ENCODE measurements around the gene CHRNA10.

The CHRNA10 gene

DNA sequence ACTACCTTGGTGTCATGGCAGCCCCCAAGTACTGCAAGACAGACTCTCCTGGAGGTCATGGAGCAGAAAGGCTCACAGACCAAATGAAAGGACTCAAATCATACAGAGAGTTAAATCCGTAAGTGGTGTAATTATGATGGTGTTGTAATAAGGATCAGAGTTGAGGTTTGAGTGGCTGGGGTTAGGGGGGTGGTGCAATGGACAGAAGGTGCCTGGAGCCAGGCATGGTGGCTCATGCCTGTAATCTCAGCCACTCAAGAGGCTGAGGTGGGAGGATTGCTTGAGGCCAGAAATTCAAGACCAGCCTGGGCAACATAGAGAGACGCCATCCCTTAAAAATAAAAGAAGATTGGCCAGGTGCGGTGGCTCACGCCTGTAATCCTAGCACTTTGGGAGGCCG is 48.1 kb downstream of the CHRNA10 start:
- DNase-seq (ENCODE audit: low read depth) = no peak
- no peak overlapping the region for H3K4me3 ChIP-seq (ENCODE audit: low read depth, low read length)
- TF ChIP-seq, protein P1, sequence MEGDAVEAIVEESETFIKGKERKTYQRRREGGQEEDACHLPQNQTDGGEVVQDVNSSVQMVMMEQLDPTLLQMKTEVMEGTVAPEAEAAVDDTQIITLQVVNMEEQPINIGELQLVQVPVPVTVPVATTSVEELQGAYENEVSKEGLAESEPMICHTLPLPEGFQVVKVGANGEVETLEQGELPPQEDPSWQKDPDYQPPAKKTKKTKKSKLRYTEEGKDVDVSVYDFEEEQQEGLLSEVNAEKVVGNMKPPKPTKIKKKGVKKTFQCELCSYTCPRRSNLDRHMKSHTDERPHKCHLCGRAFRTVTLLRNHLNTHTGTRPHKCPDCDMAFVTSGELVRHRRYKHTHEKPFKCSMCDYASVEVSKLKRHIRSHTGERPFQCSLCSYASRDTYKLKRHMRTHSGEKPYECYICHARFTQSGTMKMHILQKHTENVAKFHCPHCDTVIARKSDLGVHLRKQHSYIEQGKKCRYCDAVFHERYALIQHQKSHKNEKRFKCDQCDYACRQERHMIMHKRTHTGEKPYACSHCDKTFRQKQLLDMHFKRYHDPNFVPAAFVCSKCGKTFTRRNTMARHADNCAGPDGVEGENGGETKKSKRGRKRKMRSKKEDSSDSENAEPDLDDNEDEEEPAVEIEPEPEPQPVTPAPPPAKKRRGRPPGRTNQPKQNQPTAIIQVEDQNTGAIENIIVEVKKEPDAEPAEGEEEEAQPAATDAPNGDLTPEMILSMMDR (IDR thresholded peaks at IDR 0.05; ENCODE audit: insufficient read depth, low read depth, low read length, missing control alignments) = no peak

DNA sequence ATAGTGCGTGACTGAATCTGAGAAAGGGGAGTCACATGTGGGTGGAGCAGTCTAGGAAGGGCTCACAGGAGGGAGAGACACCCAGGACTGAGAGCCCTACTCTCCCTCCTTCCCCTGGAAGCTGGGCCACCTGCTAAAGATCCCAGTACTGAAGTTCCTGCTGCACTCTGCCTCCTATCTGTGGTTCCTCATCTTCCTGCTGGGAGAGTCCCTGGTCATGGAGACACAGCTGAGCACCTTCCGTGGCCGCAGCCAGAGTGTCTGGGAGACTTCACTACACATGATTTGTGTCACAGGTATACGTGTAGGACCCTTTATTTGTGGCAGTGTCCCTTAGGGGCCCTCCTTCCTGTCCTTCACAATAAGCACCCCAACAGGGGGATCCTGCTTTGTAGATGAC is 48.7 kb downstream of the CHRNA10 start:
- DNase-seq (ENCODE audit: low read depth) = no peak
- no peak overlapping the region for H3K4me3 ChIP-seq (ENCODE audit: low read depth, low read length)
- TF ChIP-seq, protein P1 (IDR thresholded peaks at IDR 0.05; ENCODE audit: insufficient read depth, low read depth, low read length, missing control alignments) = no peak

DNA sequence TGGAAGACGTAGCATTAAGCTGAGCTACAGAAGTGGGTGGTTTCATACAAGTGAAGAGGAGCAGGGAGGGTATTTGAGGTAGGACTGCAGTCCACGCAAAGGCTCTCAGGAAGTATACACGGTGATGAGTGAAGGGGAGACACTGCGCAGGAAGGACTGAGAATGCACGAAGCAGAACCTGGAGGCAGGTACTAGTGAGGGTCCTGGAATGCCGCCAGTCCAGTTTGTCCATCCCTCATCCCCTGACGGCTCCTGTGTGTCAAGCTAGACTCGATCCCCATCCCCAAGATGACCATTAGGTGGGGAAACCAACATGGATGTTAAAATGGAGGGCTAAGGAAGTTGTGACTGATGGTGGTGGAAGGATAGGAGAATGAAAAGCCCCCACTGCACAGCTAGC is 53.2 kb downstream of the CHRNA10 start:
- no peak overlapping the region for H3K4me3 ChIP-seq (ENCODE audit: low read depth, low read length)
- TF ChIP-seq, protein P1 (IDR thresholded peaks at IDR 0.05; ENCODE audit: insufficient read depth, low read depth, low read length, missing control alignments) = no peak
- DNase-seq (ENCODE audit: low read depth) = no peak

DNA sequence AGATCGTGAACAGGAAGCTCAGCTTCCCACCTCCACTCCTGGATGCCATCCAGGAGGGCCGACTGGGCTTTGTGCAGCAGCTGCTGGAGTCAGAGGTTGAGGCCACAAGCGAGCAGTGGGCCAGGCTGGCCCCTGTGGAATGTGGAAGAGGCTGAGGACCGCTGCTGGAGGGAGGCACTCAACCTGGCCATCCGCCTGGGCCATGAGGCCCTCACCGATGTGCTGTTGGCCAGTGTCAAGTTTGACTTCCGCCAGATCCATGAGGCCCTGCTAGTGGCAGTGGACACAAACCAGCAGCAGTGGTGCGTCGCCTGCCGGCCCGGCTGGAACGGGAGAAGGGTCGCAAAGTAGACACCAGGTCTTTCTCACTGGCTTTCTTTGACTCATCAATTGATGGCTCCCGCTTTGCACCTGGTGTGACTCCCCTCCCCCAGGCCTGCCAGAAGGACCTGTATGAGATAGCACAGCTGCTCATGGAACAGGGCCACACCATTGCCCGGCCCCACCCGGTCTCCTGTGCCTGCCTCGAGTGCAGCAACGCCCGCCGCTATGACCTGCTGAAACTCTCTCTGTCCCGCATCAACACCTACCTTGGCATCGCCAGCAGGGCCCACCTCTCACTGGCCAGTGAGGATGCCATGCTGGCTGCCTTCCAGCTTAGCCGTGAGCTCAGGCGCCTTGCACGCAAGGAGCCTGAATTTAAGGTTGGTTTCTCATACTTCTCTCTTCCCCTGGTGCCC is 54.3 kb downstream of the CHRNA10 start:
- no peak overlapping the region for H3K4me3 ChIP-seq (ENCODE audit: low read depth, low read length)
- no peak for DNase-seq (ENCODE audit: low read depth)
- TF ChIP-seq, protein P1 (IDR thresholded peaks at IDR 0.05; ENCODE audit: insufficient read depth, low read depth, low read length, missing control alignments) = no peak

DNA sequence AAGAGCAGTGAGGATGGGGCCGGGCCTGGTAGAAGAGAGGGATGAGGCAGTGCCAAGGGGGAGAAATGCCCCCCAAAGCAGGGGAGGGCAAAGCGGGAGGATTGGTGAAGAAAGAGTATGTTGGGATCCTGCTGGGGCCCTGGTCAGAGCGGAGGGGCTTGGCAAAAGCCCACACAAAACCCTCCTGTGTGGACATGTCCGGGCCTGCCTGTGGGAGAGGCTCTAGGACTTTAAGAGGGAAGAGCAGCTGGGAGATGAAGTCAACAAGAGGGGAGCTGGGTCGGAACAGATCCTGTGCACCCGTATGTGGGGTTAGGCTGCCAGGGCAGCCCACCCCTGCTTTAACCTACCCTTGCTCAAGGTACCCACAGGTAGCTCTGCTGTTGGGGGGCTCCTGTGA is 55.2 kb downstream of the CHRNA10 start:
- H3K4me3 ChIP-seq (ENCODE audit: low read depth, low read length) = no peak overlapping the region
- no peak for DNase-seq (ENCODE audit: low read depth)
- TF ChIP-seq, protein P1 (IDR thresholded peaks at IDR 0.05; ENCODE audit: insufficient read depth, low read depth, low read length, missing control alignments) = no peak
